IMR-90 (cell line): ENCODE data around the gene CEP72. TPM values are rescaled to one million over a fixed set of nuclear protein-coding genes. Genes with fewer than 3 reads are reported as not detected.

ENCODE experiments used
- FOS ChIP-seq: fragments of 150-350 bp; IDR thresholded peaks from 2 replicates; pipeline ENCODE4 v1.6.1; 2016; ENCODE audit warnings: low read depth, low read length
- MAFK ChIP-seq: IDR thresholded peaks from 2 replicates; pipeline ENCODE4 v1.6.1; 2012; ENCODE audit warnings: low read depth, low read length, improper control_type of control experiment
- RFX5 ChIP-seq: IDR thresholded peaks from 2 replicates; pipeline ENCODE4 v1.8.0; 2012; ENCODE audit warnings: low read depth, mild to moderate bottlenecking, low read length, moderate library complexity
- polyA plus RNA-seq, 3 experiments: library from polyadenylated mRNA; depleted of rRNA; stranded (reverse); fragments of >200 nt; gene quantifications; 2 replicates each; pipeline ENCODE4 v1.2.3, GENCODE V29; 2012; ENCODE audit warnings: low replicate concordance in 1 of 3
- total RNA-seq: library from RNA; depleted of rRNA; stranded (reverse); fragments of >200 nt; gene quantifications from 2 replicates; pipeline ENCODE4 v1.2.3, GENCODE V29; 2012
- TF ChIP-seq, protein P1 (sequence below): conservative IDR thresholded peaks from 2 replicates; pipeline ENCODE4 v1.5.1; 2012; ENCODE audit warnings: mild to moderate bottlenecking, low read depth, low read length, improper control_type of control experiment
- TF ChIP-seq, protein P2 (sequence below): fragments of 150-350 bp; IDR thresholded peaks from 2 replicates; pipeline ENCODE4 v1.6.1; 2017; ENCODE audit warnings: mild to moderate bottlenecking, antibody characterized with exemption, low read length, low read depth

Gene CEP72
- total and polyA plus RNA-seq, 2 of the 4 experiments (the other 2 are of a cell fraction), result 2.9 to 4.3 TPM

DNA sequence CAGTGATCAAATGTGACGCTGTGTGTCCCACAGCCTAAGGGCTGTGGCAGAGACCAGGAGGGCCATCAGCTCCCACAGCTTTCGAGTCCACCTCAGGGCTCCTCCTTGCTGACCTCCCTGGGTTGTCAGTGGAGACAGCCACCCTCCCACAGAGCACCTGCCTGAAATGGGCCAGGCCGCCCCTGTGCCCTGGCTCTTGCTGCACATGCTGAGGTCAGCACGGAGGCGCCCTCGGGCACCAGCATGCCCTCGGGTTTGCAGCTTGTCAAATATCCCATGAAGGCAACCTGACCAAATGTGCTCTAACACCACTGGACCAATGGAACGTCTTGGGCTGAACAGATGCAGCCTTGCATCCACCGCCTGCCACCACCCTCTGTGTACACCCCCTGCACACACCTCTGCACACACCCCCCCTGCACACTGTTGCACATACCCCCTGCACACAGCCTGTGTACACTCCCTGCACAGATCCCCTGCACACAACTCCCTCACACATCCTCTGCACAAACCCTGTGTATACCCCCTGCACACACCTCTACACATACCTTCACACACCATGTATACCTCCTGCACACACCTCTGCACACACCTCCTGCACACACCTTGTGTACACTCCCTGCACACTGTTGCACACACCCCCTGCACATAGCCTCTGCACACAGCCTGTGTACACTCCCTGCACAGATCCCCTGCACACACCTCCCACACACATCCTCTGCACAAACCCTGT is 2.0 kb upstream of the CEP72 start (continued):
- TF ChIP-seq, protein P1, sequence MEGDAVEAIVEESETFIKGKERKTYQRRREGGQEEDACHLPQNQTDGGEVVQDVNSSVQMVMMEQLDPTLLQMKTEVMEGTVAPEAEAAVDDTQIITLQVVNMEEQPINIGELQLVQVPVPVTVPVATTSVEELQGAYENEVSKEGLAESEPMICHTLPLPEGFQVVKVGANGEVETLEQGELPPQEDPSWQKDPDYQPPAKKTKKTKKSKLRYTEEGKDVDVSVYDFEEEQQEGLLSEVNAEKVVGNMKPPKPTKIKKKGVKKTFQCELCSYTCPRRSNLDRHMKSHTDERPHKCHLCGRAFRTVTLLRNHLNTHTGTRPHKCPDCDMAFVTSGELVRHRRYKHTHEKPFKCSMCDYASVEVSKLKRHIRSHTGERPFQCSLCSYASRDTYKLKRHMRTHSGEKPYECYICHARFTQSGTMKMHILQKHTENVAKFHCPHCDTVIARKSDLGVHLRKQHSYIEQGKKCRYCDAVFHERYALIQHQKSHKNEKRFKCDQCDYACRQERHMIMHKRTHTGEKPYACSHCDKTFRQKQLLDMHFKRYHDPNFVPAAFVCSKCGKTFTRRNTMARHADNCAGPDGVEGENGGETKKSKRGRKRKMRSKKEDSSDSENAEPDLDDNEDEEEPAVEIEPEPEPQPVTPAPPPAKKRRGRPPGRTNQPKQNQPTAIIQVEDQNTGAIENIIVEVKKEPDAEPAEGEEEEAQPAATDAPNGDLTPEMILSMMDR, result no peak
- TF ChIP-seq MAFK, result no peak
- TF ChIP-seq FOS, result no peak
- TF ChIP-seq, protein P2, sequence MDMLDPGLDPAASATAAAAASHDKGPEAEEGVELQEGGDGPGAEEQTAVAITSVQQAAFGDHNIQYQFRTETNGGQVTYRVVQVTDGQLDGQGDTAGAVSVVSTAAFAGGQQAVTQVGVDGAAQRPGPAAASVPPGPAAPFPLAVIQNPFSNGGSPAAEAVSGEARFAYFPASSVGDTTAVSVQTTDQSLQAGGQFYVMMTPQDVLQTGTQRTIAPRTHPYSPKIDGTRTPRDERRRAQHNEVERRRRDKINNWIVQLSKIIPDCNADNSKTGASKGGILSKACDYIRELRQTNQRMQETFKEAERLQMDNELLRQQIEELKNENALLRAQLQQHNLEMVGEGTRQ, result no peak
- no peak for TF ChIP-seq RFX5
